HG02610 (cell line): ENCODE results near the gene SNTB2.
"Not testable (repeated sequence)": the region's sequence is repeated elsewhere in the genome, so short reads cannot be mapped to it uniquely, and the experiment has no call there.

ENCODE experiments used
- ATAC-seq: cut with Tn5 transposase; IDR thresholded peaks from one replicate; pipeline ENCODE4 v1.9.1; 2021; ENCODE audit warnings: mild to moderate bottlenecking, moderate library complexity; ENCODE audit not compliant: unreplicated experiment

The SNTB2 gene

GRCh38 chr16:69277413-69277812 is 90.4 kb downstream of the SNTB2 start:
- ATAC-seq, result no peak

- ATAC-seq, result no peak
Observed at GRCh38 chr16:69283851-69284250, 96.9 kb downstream of the SNTB2 start.

- no peak for ATAC-seq
Observed at GRCh38 chr16:69285240-69285639, 98.3 kb downstream of the SNTB2 start.

GRCh38 chr16:69286941-69287713 is 100.2 kb downstream of the SNTB2 start:
- ATAC-seq, result no peak

- ATAC-seq, result not testable (repeated sequence)
Observed at GRCh38 chr16:69291657-69292056, 104.7 kb downstream of the SNTB2 start.

- ATAC-seq, result no peak
Observed at GRCh38 chr16:69293401-69293800, 106.4 kb downstream of the SNTB2 start.

GRCh38 chr16:69294051-69294450 is 107.1 kb downstream of the SNTB2 start:
- no peak for ATAC-seq

- ATAC-seq, result not testable (repeated sequence)
Observed at GRCh38 chr16:69296771-69297170, 109.8 kb downstream of the SNTB2 start.

- no peak for ATAC-seq
Observed at GRCh38 chr16:69298261-69298660, 111.3 kb downstream of the SNTB2 start.

- no peak for ATAC-seq
Observed at GRCh38 chr16:69301187-69301586, 114.2 kb downstream of the SNTB2 start.

- no peak for ATAC-seq
Observed at GRCh38 chr16:69301861-69302260, 114.9 kb downstream of the SNTB2 start.

- ATAC-seq, result no peak
Observed at GRCh38 chr16:69302301-69302700, 115.3 kb downstream of the SNTB2 start.

- no peak for ATAC-seq
Observed at GRCh38 chr16:69306031-69306430, 119.1 kb downstream of the SNTB2 start.

- no peak for ATAC-seq
Observed at GRCh38 chr16:69307091-69307490, 120.1 kb downstream of the SNTB2 start.

- no peak for ATAC-seq
Observed at GRCh38 chr16:69307856-69308255, 120.9 kb downstream of the SNTB2 start.

GRCh38 chr16:69309316-69309715 is 122.4 kb downstream of the SNTB2 start:
- no peak for ATAC-seq

- peak; percentile 94 for ATAC-seq
Observed at GRCh38 chr16:69310653-69311532, 123.9 kb downstream of the SNTB2 start, which contains the start of gene VPS4A. VPS4A (plus strand) TSS chr16:69311350; CDS start chr16:69311512, 162 bp downstream.

- ATAC-seq, result peak; percentile 46
Observed at GRCh38 chr16:69311533-69312387, 124.8 kb downstream of the SNTB2 start.

GRCh38 chr16:69313469-69313868 is 126.5 kb downstream of the SNTB2 start:
- ATAC-seq, result no peak

- ATAC-seq, result no peak
Observed at GRCh38 chr16:69314534-69314933, 127.6 kb downstream of the SNTB2 start.
